ENCODE data around the gene SDHC.

The SDHC gene, protein sequence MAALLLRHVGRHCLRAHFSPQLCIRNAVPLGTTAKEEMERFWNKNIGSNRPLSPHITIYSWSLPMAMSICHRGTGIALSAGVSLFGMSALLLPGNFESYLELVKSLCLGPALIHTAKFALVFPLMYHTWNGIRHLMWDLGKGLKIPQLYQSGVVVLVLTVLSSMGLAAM

DNA sequence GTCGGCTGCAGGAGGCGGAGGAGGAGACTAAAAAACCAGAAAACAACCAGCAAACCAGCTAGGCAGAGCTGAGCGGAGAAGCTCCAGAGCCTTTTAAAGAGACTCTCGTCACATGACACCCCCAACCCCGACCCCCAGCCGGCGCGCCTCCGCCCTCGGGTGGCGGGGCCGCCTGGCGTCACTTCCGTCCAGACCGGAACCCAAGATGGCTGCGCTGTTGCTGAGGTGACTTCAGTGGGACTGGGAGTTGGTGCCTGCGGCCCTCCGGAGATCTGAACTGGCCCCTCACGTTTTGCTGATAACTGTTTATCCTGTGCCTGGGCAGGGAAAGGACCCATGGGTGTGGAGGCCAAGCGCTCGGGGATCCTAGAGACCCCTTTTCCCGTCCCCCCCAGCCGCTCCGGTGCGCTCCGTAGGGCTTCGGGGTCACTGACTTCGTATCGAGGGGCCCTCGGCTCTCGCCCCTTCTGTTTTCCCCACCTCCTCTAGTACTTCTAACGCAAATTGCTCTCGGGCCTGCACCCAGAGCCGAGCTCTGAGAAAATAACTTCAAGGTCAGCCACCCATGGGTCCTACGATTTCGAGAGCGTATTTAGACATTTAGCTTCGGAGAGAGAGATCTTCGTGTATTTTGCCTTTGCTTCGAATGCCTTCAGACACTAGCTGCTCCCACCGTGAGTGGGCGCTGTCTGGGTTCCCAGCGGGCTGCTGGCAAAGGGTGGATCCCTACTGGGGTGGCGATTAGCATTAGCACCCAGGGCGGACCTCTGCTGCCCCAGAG lies at the start of gene SDHC:
TSS of gene SDHC (plus strand) at position 181 of the 781 bp plus-strand sequence. CDS start at position 206, 25 bp downstream.
- peak; percentile 84 for DNase-seq

DNA sequence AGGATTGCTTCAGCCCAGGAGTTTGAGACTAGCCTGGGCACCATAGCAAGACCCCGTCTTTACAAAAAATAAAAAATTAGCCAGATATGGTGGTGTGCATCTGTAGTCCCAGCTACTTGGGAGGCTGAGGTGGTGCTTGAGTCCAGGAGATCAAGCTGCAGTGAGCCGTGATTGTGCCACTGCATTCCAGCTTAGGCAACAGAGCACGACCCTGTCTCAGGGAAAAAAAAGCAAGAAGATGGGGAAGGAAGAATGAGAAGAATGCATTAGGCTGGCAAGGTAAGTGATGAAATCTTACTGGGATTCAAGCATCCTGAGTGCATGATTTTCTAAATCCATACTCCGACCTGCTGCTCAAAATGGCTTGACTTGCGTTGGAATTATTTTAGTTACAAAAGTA lies 48.9 kb upstream of the SDHC start:
- no peak for DNase-seq

DNA sequence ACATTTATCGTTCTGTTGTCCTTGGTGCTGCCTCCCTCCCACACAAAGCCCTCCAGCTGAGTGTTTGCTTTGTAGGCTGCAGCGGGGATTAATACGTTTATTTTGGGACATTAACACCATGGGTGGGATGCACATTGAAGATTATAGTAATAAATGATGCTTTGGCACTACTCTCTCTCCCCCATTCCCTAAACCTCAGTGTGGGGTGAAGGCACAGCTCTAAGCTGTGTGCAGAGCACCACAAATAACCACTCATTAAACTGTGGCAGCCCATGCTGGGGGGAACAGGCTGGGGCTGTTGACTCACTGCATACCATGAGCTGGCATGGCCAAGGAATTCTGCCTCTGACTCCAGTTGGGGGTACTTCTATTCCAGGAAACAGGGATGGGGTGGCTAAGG lies 48.0 kb upstream of the SDHC start:
- no peak for DNase-seq

DNA sequence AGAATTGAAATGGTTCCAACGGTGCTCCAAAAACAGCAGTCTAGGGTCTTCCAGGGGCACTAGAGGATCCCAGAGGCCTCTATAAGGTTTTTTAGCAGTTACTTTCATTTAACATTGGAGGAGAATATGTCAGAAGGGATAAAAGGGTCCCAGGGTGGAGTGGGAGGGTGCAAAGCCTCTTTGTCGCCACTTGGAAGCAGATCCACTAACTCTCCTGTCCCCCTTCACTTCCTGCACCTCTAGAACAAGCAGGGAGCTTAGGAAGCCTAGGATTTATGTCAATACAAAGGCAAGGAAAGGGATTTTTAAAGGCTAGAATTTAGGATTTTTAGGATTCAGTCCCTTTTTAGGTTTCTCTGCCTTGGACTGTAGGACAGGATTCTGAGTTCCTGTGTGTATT lies 47.3 kb upstream of the SDHC start:
- DNase-seq: no peak

DNA sequence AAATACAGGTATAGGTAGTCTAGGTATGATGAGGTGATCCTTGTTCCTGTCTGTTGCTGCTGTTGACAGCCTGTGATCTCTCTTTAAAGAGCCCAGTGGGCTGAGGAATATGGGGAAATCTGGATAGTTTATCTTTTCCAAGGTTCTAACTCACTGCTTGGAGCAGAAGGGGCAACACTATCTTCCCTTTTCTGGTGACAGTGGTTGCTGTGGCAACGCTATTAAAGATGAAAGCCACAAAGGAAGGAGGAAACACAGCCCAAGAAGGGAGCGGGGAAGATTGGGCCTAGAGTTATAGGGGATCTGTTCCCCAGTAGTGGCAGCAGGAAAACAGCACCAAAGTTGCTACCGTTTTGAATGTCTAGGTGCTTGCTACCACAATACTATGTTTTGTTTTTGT lies 46.9 kb upstream of the SDHC start:
- DNase-seq: no peak

DNA sequence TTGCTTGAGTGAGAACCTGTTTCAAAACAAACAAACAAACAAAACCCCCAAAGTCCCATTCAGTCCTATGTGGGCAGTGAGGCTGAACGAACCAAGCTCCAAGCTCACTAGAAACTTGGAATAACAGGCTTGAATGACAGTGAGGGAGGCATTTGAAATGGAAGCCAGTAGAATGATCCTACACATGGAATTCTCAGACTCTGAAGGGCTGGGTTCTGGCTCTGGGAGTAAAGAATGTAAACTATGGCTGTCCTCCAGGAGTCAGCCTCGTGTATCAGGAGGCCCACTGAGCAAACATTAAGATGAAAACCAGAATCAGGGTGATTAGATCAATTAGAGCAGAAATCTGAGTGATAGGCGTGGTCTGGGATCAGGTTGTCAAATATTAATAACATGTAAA lies 40.8 kb upstream of the SDHC start:
- DNase-seq: no peak

DNA sequence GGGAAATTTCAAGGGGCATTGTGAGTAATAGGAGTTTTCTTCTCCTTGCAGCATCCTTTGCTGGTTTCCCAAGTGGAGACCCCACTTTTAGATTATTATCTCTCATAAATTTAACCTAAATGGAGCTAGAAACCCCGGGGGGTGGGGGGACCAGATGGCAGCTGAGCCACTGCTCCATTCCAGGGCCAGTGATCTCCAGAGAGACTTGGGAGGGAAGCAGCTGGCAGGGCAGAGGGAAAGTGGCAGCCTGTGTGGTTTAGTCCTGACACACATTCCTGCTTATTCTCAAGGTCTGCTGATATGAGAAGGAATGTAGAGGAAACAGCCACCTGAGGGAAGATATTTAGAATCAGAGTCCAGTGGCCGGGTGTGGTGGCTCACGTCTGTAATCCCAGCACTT lies 39.3 kb upstream of the SDHC start:
- peak; percentile 78 for DNase-seq

DNA sequence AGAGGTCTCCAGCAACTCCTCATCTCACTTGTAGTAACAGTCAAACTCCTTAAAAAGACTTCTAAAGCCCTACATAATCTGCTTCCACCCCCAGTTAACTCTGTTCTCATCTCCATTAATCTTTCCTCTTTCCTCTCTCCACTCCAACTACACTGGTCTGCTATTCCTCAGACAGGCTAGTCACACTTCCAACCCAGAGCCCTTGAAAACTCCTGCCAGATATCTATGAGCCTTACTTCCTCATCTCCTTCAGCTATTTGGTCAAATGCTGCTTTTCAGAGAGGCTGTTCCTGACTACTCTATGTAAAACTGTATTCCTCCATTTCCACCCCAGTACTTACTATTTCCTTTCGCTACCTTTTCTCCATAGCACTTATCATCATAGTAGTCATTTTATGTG lies 31.2 kb upstream of the SDHC start:
- DNase-seq: no peak

DNA sequence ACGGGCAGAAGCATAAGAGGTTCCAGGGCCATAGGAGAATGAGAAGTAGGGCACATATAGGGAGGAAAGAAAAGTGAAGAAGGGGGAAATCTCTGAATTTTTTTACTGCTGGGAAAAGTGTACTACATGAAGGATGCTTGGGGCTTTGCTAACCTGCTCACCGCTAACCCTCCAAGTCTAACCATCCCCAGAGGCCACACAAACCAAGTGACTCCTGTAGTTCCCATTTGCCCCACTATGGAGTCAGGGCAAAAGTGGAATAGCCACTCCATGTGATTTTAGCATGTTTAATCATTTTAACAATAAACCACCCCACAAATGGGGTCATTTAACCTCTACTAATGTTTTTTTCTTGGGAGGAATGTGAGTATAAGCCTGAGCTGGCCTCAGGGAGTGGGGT lies 29.1 kb upstream of the SDHC start:
- no peak for DNase-seq

DNA sequence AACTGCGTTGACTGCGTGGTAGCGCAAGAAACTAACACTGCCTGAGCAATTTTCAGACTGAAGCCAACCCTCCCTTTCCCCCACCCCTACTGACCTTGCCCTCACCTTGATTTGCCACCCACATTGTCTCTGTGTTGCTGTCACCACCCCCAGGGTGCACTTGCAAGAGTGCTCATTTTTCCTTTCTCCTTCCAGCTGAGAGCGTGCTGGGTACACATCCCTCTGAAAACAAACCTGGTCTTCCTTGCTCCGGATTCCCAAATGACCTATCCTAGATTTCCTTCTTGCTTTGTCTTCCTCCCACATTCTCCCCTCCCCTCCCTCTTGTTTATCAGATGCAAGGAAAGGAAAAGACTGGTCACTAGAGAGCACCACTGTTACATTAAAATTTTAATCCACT lies 28.7 kb upstream of the SDHC start:
- DNase-seq: no peak

DNA sequence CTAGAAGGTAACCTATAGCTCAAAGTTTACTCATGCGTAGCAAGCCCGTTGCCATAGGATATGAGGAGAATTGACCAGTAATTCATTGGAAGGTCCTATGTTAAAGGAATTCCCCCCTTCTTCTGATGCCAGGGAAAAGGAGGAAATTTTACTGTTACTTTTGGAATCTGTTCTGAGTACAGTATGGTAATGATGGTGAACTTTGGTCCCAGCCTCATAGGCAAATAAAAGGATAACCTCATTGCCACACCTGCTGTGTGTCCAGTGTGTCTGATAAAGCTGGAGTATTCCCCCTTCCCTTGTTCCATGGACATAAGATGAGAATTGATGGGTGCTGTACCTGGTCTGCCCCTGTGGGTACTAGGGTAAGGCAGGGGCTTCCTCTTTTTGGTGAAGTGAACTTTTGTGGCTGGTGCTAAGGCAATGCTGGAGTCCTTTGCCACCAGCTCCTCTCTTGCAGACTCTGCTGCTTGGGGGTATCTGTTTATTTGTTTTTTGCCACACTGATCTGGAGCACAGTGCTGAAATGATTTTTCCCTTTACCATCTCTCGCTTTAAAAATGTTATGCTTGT lies 26.6 kb upstream of the SDHC start:
- DNase-seq: no peak

DNA sequence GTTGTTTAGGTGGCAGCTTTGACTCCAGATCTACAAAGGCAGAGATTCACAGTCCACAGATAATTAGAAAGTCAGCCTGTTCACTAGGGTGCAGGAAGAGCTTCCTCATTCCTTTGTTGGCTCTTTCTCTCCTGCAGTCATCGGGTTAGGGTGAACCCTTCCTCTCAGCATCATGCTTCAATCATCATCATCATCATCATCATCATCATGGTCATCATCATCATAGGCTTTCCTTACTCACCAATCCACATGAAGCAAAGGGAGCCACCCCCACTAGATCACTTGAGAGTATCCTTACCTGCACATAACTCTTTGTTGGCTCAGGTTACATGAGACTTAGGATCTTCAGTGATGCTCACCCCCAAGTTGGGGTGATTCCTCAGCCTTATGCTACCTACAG lies 23.4 kb upstream of the SDHC start:
- no peak for DNase-seq

DNA sequence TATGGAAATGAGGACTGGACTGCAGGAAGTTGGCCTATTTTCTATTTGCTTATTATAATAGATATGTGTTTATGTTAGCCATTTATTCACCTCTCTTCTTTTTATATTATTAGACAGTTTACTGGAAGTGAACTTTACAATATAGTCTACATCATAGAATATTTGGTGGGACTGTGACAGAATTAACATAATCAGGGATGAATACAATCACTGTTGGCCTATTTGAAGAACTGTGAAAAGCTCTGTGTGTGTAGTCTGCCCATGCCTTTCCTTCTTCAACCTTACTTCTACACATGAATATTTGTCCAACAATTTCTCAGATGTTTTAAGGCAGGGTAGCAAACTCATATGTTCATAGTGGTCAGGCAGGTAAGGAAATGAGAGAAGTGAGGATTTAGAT lies 16.8 kb upstream of the SDHC start:
- DNase-seq: no peak

DNA sequence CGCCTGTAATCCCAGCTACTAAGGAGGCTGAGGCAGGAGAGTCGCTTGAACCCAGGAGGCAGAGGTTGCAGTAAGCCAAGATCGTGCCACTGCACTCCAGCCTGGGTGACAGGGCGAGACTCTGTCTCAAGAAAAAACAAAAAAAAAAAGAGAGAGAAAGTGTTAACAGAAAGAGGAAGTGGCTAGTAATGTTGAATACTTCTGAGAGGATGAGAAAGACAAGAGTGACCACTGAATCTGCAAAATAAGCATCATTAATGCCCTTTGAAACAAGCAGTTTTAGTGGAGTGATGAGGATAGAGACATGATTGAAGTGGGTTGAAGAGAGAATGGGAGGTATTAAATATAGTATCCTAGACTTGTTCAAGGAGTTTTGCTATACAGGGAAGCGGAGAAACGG lies 16.1 kb upstream of the SDHC start:
- DNase-seq: no peak

DNA sequence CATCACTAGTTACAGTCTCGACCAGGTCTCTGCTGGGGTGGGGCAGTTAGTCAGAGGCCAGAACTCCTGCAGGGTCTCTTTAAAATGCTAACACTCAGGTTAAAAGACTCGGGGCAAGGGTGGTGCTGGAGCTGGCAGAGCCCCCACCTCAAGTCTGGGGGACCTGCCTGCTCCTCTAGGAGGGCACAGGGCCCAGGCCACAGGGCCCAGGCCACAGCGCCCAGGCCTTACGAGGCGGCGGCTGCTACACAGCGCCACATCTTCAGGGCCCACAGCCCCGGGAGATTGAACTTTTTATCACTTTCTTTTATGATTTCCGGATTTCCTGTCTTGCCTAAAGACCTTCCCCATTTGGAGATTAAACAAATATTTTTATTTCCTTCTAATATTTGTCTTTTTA lies 14.8 kb upstream of the SDHC start:
- no peak for DNase-seq

DNA sequence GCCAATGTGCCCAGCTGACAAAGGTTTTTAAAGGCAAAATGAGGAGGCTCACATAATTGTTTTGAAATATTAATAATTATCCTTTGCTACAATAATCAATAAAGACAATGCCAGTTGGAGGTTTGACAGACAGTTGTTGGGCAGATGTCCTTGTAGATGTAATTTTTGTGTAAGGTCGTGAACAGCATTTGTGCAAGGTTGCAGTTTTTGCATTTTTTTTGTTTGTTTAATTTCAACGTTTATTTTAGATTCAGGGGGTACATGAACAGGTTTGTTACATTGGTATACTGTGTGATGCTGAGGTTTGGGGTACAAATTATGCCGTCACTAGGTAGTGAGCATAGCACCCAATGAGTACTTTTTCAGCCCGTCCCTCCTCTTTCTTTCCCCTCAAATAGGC lies 13.7 kb upstream of the SDHC start:
- no peak for DNase-seq

DNA sequence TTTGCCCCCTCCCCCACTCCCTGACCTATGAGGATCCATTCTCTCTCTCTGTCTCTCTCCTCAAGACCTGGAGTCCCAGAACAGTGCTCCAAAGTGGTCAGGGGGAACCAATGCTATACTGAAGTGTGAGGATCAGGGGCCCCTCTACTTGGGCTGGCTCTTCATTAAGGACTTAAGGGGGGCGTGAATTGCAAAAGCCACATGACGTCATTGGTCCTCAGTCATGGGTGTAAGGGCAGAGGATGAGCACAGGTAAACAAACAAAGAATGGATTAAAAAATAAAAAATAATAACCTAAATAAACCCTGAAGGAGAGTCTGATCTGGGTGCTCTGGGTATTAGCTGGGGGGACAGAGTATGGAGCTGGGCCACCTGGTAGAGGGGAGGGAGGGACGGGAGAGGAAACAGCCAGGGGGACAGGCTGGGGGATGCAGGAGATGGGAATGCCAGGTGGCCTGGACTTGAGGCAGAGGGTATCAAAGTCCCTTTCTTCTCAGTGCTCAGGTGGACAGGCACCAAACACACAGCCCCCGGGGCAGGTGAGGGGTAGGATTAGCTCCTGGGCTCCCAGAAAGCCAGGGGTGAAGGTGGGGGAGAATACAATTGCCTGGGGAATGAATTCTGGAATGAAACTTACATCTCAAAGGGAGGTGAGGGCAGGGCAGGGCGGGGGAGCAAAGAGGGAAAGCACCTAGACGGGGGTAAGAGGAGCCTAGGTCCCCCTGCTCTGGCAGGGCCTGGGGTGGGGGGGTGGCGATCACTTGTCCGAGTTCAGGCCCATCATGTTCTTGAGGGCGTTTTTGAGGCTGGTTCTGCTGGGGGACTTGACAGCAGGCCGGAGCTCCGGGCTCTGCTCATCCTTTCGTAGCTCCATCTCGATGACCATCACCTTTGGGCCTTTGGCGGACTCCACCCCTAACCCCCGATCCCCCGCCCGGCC lies 9.0 kb upstream of the SDHC start:
- no peak for DNase-seq

DNA sequence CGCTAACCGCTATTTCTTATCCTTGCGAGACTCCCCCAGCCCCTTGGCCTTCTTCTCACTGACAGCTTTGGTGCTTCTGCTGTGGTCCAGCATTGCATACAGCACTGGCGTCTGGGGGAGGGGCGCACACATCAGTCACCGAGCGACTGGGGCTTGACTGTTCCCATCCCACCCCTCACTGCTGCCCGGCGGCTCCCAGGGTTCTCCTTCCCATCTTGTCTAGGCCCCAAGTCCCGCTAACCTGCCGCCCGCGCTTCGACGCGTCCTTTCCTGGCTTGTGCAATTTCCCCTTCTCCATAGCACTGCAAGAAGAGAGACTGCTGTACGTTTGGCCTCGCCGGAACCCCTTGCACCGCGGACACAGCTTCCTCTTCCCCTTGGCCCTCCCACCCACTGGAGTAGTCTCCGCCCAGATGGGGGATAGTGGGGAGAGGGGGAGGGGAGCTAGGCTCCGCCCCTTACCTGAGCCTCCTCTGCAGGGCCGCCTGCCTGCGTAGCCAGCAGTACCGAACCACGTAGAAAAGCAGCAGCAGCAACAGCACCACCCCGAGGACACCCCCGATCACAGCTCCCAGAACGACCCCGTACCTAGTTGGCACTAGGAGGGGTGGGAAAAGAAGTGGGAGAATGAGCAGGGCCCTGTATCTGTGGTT lies 8.2 kb upstream of the SDHC start:
- peak; percentile 63 for DNase-seq

DNA sequence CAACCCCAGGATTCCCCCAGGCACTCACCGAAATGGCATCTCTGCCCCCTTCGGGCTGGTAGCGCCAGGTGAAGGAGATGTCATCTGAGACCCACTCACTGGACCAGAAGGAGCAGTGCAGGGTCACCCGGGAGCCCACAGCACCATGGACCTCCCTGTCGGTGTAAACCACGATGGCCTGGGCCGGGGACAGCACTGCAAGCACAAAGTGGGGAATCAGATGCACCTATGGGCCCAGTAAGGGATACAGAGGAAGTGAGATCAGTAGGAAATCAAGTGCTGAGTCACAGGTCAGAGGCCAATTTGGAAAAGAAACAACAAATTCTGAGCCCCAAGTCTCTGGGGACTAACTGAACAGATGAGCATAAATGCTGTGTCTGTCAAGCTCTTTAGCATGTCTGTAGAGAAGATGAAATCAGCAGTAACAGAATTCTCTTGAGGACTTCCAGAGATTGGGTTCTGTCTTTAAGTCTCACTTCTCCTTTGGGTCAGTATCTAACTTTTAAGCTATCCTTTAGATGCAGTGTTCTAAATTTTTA lies 6.9 kb upstream of the SDHC start:
- peak; percentile 77 for DNase-seq

DNA sequence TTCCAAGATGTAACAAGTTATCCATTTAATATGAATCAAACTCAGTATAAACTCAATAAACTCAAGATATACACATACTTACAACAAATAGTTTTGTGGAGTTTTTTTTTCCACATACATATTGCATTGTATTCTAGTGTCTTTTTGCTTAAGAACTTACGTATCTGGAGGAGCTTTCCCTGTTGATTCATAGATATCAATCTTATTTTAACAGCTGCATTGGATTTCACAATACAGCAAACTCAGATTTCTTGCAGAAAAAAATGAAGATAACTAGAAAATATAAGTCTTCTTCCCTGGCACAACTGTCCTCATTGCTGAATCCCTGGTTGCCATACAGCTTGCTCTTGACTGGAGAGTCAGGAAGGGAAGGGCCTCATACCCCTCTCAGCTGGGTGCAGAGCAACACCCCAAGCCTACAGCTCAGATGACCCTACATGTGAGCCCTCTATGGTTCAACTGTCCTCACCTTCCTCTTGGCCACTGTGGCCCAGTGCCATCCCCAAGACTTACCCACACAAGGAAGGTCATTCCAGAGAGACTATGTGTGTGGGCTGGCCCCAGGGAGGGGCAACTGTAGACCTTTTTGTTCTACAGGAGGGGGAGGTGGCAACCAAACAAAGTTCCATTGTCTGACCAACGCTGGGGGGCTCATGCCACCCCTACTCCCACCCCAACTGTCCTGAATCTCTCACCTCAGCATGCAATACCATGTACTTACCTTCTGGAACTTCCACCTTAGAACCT lies 6.1 kb upstream of the SDHC start:
- DNase-seq: no peak

DNA sequence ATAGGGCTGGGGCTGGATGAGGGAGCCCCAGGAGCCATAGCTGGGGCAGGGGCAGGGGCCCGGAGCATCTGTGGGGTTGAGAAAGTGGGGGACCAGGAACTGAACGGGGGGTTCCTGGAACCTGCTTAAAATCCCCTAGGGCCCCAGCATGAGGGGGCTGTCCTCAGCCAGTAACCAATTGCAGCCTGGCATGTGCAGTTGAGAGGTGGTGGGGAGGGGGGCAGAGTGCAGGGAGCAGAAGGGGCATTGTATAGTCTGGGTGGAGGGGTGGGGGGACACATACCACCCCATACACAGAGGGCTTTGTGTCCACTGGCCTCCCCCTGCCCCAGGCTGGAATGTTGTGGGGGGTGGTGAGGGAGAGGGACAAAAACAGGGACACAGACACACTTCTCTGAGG lies 4.3 kb upstream of the SDHC start, which contains the start of gene MPZ:
TSS of gene MPZ (minus strand) at position 101 of the 400 bp plus-strand sequence. CDS start at position 38, 63 bp downstream.
- DNase-seq: no peak
